Fibroblast of mammary gland (primary cell): ENCODE data around the gene CDH22.
A peak's percentile ranks its signal among the peaks of the same experiment; 100 is the strongest.

ENCODE experiments used
- DNase-seq: peaks from one replicate; pipeline ENCODE4 v3.0.0-alpha.2; 2010; ENCODE audit warnings: low read depth
- H3K4me3 ChIP-seq: 2 replicates; pipeline ENCODE4 v1.5.1; 2011; ENCODE audit warnings: low read depth, mild to moderate bottlenecking, low read length, moderate library complexity; ENCODE audit not compliant: control insufficient read depth
- TF ChIP-seq, protein P1 (sequence below): conservative IDR thresholded peaks from 2 replicates; pipeline ENCODE4 v1.5.1; 2011; ENCODE audit warnings: low read depth, low read length, inconsistent platforms; ENCODE audit not compliant: control insufficient read depth, insufficient read depth

The CDH22 gene

GRCh38 chr20:46139266-46139889 lies 168.9 kb downstream of the CDH22 start:
- TF ChIP-seq, protein P1, sequence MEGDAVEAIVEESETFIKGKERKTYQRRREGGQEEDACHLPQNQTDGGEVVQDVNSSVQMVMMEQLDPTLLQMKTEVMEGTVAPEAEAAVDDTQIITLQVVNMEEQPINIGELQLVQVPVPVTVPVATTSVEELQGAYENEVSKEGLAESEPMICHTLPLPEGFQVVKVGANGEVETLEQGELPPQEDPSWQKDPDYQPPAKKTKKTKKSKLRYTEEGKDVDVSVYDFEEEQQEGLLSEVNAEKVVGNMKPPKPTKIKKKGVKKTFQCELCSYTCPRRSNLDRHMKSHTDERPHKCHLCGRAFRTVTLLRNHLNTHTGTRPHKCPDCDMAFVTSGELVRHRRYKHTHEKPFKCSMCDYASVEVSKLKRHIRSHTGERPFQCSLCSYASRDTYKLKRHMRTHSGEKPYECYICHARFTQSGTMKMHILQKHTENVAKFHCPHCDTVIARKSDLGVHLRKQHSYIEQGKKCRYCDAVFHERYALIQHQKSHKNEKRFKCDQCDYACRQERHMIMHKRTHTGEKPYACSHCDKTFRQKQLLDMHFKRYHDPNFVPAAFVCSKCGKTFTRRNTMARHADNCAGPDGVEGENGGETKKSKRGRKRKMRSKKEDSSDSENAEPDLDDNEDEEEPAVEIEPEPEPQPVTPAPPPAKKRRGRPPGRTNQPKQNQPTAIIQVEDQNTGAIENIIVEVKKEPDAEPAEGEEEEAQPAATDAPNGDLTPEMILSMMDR: no peak
- DNase-seq: no peak
- H3K4me3 ChIP-seq: no peak overlapping the region

- no peak for DNase-seq
- TF ChIP-seq, protein P1: no peak
- no peak overlapping the region for H3K4me3 ChIP-seq
Observed at GRCh38 chr20:46137816-46138215, 170.5 kb downstream of the CDH22 start.

GRCh38 chr20:46135856-46136633 lies 172.3 kb downstream of the CDH22 start:
- TF ChIP-seq, protein P1: no peak
- DNase-seq: no peak
- no peak overlapping the region for H3K4me3 ChIP-seq

DNA sequence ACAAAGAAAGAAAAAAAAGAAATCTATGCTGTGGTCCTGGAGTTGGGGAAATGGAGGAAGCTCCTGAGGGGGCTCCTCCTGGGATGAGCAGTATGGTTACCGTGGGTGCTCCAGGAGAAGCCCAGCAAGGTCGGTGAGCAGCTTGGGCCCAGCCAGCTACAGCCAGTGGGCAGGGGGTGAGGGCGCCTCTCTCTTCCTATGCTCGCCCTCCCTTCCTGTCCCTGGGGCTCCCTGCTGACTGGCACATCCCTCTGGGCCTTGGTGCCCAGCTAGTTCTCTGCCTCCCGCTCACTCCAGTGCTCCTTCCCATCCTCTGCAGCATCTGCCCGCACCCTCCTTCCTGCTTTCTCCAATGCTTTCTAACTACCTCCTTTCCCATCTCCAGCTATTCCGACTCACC lies 173.6 kb downstream of the CDH22 start:
- H3K4me3 ChIP-seq: no peak overlapping the region
- TF ChIP-seq, protein P1: no peak
- no peak for DNase-seq

DNA sequence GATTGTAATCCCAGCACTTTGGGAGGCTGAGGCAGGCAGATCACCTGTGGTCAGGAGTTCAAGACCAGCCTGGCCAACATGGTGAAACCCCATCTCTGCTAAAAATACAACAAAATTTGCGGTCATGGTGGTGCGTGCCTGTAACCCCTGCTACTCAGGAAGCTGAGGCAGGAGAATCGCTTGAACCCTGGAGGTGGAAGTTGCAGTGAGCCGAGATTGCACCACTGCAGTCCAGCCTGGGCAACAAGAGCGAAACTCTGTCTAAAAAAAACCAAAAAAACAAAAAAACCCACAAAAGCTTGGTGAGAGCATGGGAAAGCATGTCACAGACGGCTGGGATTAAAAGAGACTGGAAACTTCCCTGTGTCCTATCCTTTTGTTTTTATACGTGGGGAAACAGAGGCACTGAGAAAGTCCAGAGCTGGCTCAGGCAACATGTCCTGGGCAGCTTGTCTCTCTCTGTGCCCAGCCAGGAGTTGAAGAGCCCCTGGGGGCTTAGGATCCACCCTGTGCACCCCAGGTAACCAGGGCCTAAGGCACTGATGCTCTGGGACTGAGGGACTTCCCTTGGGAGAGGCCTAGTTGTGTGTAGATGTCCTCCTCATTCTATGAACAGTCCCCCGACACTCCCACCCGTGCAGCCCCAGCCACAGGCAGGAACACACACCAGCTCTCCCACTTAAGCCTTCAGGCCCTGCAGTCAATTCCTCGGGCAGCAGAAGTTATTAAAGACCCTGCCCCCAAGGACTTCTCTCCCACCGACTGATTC lies 174.2 kb downstream of the CDH22 start:
- TF ChIP-seq, protein P1: no peak
- H3K4me3 ChIP-seq: no peak overlapping the region
- no peak for DNase-seq

GRCh38 chr20:46132705-46133120 lies 175.6 kb downstream of the CDH22 start:
- DNase-seq: peak; percentile 55
- no peak overlapping the region for H3K4me3 ChIP-seq
- TF ChIP-seq, protein P1: peak; percentile 67
